HL-60 (cell line): ENCODE measurements around the gene RAC2.

Source experiments
- DNase-seq, 2 experiments: peaks; one replicate each; pipeline ENCODE4 v3.0.0-alpha.2; 2010 to 2020; ENCODE audit warnings: low read depth in 1 of 2, low spot score in 1 of 2
- H3K27ac ChIP-seq: fragments of 250-450 bp; sonication (Bioruptor Pico); replicated peaks from 2 replicates; pipeline ENCODE4 v1.5.1; 2020; ENCODE audit warnings: mild to moderate bottlenecking, moderate library complexity
- H3K27me3 ChIP-seq: fragments of 250-450 bp; sonication (Bioruptor Pico); 2 replicates; pipeline ENCODE4 v1.5.1; 2021; ENCODE audit warnings: mild to moderate bottlenecking, moderate library complexity; ENCODE audit not compliant: insufficient read depth, poor library complexity, severe bottlenecking
- H3K4me3 ChIP-seq: replicated peaks from 2 replicates; pipeline ENCODE4 v1.5.1; 2011; ENCODE audit warnings: mild to moderate bottlenecking, control low read depth, low read length; ENCODE audit not compliant: insufficient read depth
- GABPA ChIP-seq: IDR thresholded peaks from 2 replicates; pipeline ENCODE4 v1.6.1; 2012; ENCODE audit warnings: low read depth
- POLR2AphosphoS5 ChIP-seq: IDR thresholded peaks from 2 replicates; pipeline ENCODE4 v1.6.1; 2012; ENCODE audit warnings: low read depth
- SPI1 ChIP-seq: IDR thresholded peaks from 2 replicates; pipeline ENCODE4 v1.6.1; 2012; ENCODE audit warnings: low read depth, mild to moderate bottlenecking, borderline replicate concordance
- TF ChIP-seq, protein P1 (sequence below): IDR thresholded peaks from 2 replicates; pipeline ENCODE4 v1.6.1; 2012; ENCODE audit warnings: low read depth; ENCODE audit not compliant: insufficient replicate concordance
- TF ChIP-seq, protein P2 (sequence below): IDR thresholded peaks from one replicate; pipeline ENCODE4 v1.5.1; 2011; ENCODE audit warnings: low read length, control low read depth, inconsistent platforms; ENCODE audit not compliant: insufficient read depth

The RAC2 gene

DNA sequence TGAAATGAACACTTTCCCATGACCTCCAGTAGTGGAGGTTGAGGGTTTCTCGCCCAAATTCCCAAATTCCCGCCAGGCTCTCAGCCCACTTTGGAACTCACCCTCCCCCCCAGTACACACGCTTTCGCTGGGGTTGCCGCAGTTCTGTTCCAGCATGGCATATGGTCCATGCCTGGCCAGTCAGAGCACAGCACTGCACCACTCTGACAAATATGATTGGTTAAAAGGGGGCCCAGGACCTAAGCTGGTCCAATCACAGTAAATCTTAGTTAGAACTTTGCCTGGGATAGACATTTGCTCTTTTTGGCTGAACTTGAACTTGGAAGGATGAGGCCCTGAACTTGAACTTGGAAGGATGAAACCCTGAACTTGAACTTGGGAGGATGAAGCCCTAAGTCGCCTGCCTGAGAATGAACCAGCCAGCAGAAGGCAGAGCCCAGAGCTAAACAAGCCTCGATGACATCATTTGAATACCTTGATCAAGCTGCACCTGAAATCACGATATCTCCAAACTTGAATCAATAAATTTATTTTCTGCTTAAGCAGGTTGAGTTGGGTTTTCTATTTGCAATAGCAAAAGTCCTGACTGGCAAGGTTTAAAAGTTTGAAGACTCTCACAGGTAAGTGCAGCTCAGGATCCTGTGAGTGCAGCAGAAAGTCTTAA lies 19.2 kb downstream of the RAC2 start:
- DNase-seq = no peak
- Histone ChIP-seq H3K4me3 (no peak overlapping the region), H3K27me3 (no peaks in the 10 kb centered on the region), H3K27ac (no peak overlapping the region)
- TF ChIP-seq POLR2AphosphoS5 = no peak

DNA sequence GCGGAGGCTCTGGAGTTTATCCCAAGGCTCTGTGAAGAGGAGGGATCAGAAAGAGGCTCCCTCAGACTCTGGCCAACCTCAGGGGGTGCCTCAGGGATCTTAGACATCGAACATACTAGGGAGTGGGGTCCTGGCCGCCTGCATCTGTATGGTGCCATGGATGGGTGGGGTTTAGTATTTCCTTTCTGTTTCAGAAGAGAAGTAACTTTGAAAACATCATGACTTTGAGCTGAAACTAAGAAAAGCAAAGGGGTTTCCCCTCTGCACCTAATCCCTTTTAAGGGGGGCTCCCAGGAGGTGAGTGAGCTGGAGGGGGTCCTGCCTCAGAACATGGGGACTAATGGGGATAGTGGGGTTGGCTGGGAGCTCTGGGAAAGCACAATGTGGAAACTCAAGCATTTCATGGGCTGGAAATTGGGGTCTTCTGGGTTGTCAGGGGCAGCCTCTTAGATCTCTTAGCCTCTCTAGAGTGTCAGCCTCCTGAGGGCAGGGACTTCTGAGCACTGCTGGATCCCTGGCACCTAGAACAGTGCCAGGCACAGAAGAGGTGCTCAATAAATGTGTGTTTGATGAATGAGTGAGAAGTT lies 20.0 kb downstream of the RAC2 start:
- Histone ChIP-seq H3K4me3 (no peak overlapping the region), H3K27ac (no peak overlapping the region), H3K27me3 (no peaks in the 10 kb centered on the region)
- DNase-seq = no peak
- TF ChIP-seq, protein P1, sequence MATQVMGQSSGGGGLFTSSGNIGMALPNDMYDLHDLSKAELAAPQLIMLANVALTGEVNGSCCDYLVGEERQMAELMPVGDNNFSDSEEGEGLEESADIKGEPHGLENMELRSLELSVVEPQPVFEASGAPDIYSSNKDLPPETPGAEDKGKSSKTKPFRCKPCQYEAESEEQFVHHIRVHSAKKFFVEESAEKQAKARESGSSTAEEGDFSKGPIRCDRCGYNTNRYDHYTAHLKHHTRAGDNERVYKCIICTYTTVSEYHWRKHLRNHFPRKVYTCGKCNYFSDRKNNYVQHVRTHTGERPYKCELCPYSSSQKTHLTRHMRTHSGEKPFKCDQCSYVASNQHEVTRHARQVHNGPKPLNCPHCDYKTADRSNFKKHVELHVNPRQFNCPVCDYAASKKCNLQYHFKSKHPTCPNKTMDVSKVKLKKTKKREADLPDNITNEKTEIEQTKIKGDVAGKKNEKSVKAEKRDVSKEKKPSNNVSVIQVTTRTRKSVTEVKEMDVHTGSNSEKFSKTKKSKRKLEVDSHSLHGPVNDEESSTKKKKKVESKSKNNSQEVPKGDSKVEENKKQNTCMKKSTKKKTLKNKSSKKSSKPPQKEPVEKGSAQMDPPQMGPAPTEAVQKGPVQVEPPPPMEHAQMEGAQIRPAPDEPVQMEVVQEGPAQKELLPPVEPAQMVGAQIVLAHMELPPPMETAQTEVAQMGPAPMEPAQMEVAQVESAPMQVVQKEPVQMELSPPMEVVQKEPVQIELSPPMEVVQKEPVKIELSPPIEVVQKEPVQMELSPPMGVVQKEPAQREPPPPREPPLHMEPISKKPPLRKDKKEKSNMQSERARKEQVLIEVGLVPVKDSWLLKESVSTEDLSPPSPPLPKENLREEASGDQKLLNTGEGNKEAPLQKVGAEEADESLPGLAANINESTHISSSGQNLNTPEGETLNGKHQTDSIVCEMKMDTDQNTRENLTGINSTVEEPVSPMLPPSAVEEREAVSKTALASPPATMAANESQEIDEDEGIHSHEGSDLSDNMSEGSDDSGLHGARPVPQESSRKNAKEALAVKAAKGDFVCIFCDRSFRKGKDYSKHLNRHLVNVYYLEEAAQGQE = no peak
- no peak for TF ChIP-seq SPI1
- no peak for TF ChIP-seq POLR2AphosphoS5
- TF ChIP-seq, protein P2, sequence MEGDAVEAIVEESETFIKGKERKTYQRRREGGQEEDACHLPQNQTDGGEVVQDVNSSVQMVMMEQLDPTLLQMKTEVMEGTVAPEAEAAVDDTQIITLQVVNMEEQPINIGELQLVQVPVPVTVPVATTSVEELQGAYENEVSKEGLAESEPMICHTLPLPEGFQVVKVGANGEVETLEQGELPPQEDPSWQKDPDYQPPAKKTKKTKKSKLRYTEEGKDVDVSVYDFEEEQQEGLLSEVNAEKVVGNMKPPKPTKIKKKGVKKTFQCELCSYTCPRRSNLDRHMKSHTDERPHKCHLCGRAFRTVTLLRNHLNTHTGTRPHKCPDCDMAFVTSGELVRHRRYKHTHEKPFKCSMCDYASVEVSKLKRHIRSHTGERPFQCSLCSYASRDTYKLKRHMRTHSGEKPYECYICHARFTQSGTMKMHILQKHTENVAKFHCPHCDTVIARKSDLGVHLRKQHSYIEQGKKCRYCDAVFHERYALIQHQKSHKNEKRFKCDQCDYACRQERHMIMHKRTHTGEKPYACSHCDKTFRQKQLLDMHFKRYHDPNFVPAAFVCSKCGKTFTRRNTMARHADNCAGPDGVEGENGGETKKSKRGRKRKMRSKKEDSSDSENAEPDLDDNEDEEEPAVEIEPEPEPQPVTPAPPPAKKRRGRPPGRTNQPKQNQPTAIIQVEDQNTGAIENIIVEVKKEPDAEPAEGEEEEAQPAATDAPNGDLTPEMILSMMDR = no peak
- no peak for TF ChIP-seq GABPA

DNA sequence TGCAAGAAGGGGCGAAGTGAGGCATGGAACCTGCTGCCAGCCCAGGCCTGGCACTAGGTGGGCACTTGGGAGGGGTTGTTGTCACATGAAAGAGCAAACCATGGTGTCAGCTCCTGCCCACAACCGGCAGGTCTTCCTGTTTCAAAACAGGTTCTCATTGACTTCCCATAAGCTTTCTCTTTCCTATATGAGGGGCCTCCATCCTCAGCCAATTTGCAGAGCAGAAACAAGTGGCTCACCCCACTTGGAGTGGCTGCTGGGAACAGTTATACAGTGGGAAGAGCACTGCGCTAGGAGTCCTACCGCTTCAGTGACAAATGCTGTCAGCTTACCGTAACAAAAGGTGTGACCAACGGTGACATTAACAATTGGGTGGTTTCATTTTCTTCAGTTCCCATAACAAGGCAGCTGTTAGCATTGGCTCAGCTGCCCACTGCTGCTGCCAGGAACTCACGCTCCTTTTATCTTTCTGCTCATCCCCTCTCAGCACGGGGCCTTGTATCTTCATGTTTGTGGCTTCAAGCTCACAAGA lies 21.6 kb downstream of the RAC2 start:
- Histone ChIP-seq H3K4me3 (no peak overlapping the region), H3K27me3 (no peaks in the 10 kb centered on the region), H3K27ac (peak overlapping the region; percentile 60)
- peak in 1 of 2 experiments; percentile 72 for DNase-seq
- TF ChIP-seq SPI1 (no peak; the same call in 1 of the 2 replicates), POLR2AphosphoS5 (peak; percentile 40; the same call in 1 of the 2 replicates)

DNA sequence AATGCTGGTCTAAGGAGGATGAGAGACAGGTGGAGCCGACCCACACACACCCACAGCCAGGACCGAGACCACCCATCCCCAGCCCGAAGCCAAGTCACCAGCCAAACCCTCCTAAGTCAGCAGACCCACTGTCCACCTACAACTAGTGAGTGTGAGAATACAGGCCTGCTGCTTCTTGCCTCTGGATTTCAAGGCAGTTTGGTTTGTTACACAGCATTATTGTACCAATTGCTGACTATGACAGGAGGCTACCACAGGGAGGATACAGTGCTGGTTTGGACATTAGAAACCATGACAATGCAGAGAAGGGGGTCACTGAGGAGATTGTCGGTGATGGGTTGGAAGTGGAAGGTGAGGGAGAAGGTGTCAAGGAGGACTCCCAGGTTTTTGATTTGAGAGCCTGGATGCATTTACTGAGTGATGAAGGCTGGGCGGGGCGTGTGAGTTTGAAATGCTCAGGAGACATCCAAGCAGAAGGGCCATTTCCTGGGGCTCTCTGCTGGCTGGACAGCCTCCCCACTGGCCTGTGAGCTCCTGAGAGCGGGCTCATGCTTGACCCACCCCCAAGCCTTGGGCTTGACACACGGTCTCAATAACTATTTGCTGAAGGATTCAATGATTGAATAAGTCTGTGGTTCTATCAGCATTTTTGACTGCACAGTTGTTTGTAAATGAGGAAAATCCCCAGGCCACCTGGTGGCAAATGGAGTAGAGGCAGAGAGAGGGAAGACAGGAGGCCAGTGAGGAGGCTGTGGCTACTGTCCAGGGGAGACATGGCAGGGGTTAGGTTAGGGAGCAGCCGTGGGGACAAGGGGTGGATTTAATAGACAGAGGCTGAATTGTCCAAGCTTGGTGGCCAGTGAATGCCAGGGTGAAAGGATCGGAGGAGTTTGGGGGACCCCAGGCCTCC lies 22.4 kb downstream of the RAC2 start:
- H3K27me3 ChIP-seq = no peaks in the 10 kb centered on the region
- no peak for DNase-seq
- peak overlapping the region; percentile 60 for H3K27ac ChIP-seq
- H3K4me3 ChIP-seq = no peak overlapping the region
- TF ChIP-seq GABPA (no peak), SPI1 (no peak), POLR2AphosphoS5 (no peak)
- TF ChIP-seq, protein P2 = no peak
- TF ChIP-seq, protein P1 = no peak
